NCI-H526 treated with DMSO at 0.1 percent for 48 hours (cell line): ENCODE results near the gene HASPIN.

Source experiments
- DNase-seq: peaks from one replicate; lab custom pipeline; 2025; lab: John Stamatoyannopoulos, UW

Gene HASPIN

DNA sequence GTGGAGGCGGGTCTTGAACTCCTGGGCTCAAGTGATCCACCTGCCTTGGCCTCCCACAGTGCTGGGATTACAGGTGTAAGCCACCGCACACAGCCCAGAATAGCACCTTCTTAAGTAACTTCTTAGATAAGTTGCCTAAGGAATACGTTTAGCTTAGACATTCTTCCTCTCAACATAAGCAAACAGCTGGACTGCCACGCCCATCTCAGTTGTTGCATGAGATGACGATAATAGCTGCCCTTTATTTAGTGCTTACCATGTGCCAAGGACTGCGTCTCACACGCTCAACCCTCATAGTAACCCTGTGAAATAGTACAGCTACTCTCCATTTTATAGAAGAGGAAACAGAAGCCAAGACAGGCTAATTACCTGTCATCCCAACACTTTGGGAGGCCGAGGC, 11.8 kb downstream of the HASPIN start:
- no peak for DNase-seq

DNA sequence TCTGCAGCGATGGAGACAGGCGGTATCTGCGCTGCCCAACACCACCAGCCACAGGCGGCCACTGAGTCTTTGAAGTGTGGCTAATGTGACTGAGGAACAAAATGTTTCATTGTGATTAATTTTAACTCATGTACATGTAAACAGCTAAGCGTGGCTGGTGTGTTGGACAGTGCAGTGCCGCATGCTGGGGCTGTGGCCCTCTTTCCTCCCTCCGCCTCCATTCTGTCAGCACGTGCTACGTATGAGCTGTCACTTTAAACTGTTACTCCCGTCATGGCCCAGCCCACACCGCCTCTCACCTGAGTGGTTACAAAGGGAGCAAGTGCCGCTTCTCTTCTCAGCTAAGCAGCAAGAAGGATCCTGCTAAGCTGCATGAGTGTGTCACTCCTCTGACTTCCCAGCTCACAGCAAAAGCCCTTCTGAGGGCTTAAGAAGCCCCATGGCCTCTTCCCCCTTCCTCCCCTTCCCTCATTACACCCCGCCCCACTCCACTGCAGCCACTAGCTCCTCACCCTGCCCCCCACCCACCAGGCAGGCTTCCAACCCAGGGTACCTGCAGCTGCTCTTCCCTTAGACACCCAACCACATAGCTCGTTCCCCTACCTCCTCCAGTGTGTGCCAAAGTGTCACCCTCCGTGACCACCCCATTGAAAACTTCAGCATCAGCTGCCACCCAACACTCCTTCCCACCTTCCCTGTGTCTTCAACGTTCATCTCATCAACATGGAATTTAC, 15.0 kb downstream of the HASPIN start:
- no peak for DNase-seq

DNA sequence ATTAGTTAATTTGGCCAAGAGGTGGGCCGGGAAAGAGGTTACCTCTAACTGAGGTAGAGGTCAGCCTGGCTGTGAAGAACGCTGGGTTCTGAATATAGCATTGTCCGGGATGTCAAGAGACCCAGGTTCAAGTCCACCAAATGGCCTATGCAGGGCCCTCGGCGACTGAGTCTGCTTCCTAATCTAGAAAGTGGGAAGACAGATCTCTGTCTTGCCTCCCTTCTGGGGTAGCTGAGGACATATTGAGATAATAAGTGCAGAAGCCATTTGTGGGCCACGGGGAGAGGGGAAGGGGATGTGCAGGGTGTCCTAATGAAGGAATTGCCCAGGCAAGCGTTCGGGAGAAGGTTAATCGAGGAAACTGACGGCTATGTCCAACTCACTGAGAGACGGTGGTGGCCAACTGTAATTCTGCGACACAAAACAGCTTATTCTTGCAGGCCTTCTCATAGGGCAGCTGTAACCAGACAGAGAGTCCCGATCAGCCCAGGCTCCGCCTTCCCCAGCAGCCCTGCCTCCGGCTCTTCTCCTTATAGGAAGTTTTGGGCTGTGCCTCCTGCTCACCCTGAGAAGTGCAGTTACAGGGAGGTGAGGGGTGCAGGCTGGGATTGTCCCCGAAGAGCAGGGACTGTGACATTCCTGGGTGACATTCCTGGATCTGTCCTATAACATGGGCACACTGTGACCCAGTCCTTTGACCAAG, 15.9 kb downstream of the HASPIN start:
- DNase-seq, result no peak

GRCh38 chr17:3740611-3741073, 16.9 kb downstream of the HASPIN start:
- DNase-seq, result no peak

- DNase-seq, result no peak
Observed at GRCh38 chr17:3744014-3744413, 20.3 kb downstream of the HASPIN start.

- DNase-seq, result no peak
Observed at GRCh38 chr17:3745071-3745470, 21.4 kb downstream of the HASPIN start.

GRCh38 chr17:3747805-3748204, 24.1 kb downstream of the HASPIN start:
- DNase-seq, result no peak

DNA sequence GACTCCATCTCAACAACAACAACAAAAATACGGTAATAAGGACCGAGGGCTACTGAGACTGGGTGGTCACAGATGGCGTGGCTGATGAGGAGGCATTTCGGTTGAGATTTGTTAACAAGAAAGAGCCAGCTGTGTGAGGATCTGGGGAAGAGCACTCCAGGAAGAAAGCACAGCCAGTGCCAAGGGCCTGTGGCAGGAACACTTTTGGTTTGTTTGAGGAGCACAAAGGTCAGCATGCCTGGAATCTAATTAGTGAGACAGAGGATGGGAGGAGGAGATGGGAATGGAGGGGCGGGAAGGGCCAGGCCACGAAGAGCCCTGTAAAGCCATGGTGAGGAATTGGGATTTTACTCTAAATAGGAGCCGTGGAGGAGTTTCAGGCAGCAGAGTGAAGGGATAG, 24.9 kb downstream of the HASPIN start:
- no peak for DNase-seq

GRCh38 chr17:3750296-3750695, 26.6 kb downstream of the HASPIN start:
- no peak for DNase-seq

GRCh38 chr17:3750926-3751325, 27.2 kb downstream of the HASPIN start:
- DNase-seq, result no peak

GRCh38 chr17:3751836-3752235, 28.1 kb downstream of the HASPIN start:
- no peak for DNase-seq

GRCh38 chr17:3753624-3754023, 29.9 kb downstream of the HASPIN start:
- DNase-seq, result no peak

DNA sequence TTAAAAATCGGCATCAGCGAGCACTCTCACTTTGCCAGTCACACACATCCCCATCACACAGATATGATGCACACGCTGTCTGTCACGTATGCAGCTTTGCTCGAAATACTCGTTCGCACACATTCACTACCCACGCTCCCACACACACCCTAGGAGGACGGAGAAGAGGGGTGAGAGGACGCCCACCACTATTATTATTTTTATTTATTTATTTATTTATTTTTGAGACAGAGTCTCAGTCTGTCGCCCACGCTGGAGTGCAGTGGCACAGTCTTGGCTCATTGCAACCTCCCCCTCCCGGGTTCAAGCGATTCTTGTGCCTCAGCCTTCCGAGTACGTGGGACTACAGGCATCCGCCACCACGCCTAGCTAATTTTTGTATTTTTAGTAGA, 30.4 kb downstream of the HASPIN start:
- DNase-seq, result no peak

- peak; percentile 86 for DNase-seq
Observed at GRCh38 chr17:3754458-3755334, 31.0 kb downstream of the HASPIN start.

DNA sequence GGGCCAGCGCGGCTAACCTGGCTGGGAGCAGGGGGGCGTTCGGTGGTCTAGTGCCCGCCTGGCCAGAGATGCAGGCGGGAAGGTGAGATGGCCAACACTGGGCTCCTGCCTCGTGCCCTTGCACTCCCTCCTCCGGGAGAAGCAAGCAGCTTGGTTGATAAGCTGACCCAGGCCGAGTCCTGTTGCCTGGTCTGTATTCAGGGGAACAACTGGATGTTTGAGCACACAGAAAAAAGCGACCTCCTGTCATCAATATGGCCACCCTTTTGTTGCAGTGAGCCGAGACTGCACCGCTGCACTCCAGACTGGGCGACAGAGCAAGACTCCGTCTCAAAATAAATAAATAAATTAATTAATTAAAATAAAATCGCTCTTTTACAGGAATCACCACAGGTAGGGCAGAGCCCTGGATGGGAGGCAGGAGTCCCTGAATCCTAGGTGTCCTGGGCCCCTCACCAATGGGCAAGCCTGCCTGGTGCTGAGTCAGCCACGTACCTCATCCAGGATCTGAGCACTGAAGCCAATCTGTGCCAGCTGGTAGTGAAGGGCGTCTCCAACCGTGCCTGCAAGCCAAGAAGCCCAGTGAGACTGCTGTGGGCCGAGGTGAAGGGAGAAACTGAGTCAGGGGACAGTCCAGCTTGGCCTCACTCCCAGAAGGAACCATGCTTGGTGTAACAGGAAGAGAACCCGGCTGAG, 31.8 kb downstream of the HASPIN start:
- no peak for DNase-seq

- no peak for DNase-seq
Observed at GRCh38 chr17:3759597-3760216, 36.0 kb downstream of the HASPIN start.

- no peak for DNase-seq
Observed at GRCh38 chr17:3761036-3761917, 37.6 kb downstream of the HASPIN start.

GRCh38 chr17:3761918-3762380, 38.2 kb downstream of the HASPIN start:
- DNase-seq, result no peak

GRCh38 chr17:3762922-3763776, 39.4 kb downstream of the HASPIN start:
- DNase-seq, result no peak
